ENCODE measurements around the gene NFATC4. TPM values are rescaled to one million over a fixed set of nuclear protein-coding genes. Genes with fewer than 3 reads are reported as not detected.

Gene NFATC4
- total RNA-seq, 1 donor from 2014 or later: 11.4 TPM

GRCh38 chr14:24422694-24423601, 55.0 kb downstream of the NFATC4 start:
- no peak for DNase-seq
- TF ChIP-seq, protein P1, sequence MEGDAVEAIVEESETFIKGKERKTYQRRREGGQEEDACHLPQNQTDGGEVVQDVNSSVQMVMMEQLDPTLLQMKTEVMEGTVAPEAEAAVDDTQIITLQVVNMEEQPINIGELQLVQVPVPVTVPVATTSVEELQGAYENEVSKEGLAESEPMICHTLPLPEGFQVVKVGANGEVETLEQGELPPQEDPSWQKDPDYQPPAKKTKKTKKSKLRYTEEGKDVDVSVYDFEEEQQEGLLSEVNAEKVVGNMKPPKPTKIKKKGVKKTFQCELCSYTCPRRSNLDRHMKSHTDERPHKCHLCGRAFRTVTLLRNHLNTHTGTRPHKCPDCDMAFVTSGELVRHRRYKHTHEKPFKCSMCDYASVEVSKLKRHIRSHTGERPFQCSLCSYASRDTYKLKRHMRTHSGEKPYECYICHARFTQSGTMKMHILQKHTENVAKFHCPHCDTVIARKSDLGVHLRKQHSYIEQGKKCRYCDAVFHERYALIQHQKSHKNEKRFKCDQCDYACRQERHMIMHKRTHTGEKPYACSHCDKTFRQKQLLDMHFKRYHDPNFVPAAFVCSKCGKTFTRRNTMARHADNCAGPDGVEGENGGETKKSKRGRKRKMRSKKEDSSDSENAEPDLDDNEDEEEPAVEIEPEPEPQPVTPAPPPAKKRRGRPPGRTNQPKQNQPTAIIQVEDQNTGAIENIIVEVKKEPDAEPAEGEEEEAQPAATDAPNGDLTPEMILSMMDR (IDR thresholded peaks at IDR 0.05; ENCODE audit: partially characterized antibody, unreplicated experiment): no peak
- Mint-ChIP-seq H3K36me3 (ENCODE audit: unreplicated experiment) (no peaks in the 10 kb centered on the region), H3K27ac (ENCODE audit: unreplicated experiment) (no peak overlapping the region), H3K4me3 (ENCODE audit: unreplicated experiment) (no peak overlapping the region), H3K4me1 (ENCODE audit: low read depth, unreplicated experiment) (no peaks in the 10 kb centered on the region), H3K9me3 (ENCODE audit: unreplicated experiment) (no peaks in the 10 kb centered on the region), H3K27me3 (ENCODE audit: unreplicated experiment) (peaks cover 4% of the 10 kb centered on the region)

DNA sequence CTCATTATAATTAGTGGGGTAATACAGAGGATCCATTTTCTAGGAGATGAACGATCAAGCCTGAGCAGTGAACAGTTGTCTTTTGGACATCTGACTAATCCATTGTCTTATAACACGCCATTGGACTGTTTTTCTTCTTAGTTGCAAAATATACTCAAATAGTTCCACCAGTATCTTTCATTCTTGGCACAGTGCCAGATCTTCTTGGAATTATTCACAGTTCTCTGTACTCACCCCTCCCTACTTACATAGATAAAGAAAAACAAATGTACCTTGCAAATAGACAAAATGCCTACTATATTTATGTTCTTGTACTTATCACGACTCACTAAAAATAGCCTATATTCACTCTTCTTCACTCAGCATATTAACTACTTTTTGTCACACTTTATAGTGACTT, 57.7 kb downstream of the NFATC4 start:
- Mint-ChIP-seq H3K4me1 (ENCODE audit: low read depth, unreplicated experiment) (no peaks in the 10 kb centered on the region), H3K27ac (ENCODE audit: unreplicated experiment) (no peak overlapping the region), H3K9me3 (ENCODE audit: unreplicated experiment) (no peaks in the 10 kb centered on the region), H3K36me3 (ENCODE audit: unreplicated experiment) (no peaks in the 10 kb centered on the region), H3K4me3 (ENCODE audit: unreplicated experiment) (no peak overlapping the region), H3K27me3 (ENCODE audit: unreplicated experiment) (no peaks in the 10 kb centered on the region)
- TF ChIP-seq, protein P1 (IDR thresholded peaks at IDR 0.05; ENCODE audit: partially characterized antibody, unreplicated experiment): no peak
- DNase-seq: no peak

GRCh38 chr14:24426150-24426911, 58.3 kb downstream of the NFATC4 start:
- no peak for DNase-seq
- Mint-ChIP-seq H3K27ac (ENCODE audit: unreplicated experiment) (no peak overlapping the region), H3K27me3 (ENCODE audit: unreplicated experiment) (no peaks in the 10 kb centered on the region), H3K9me3 (ENCODE audit: unreplicated experiment) (no peaks in the 10 kb centered on the region), H3K4me3 (ENCODE audit: unreplicated experiment) (no peak overlapping the region), H3K4me1 (ENCODE audit: low read depth, unreplicated experiment) (no peaks in the 10 kb centered on the region), H3K36me3 (ENCODE audit: unreplicated experiment) (no peaks in the 10 kb centered on the region)
- TF ChIP-seq, protein P1 (IDR thresholded peaks at IDR 0.05; ENCODE audit: partially characterized antibody, unreplicated experiment): no peak

DNA sequence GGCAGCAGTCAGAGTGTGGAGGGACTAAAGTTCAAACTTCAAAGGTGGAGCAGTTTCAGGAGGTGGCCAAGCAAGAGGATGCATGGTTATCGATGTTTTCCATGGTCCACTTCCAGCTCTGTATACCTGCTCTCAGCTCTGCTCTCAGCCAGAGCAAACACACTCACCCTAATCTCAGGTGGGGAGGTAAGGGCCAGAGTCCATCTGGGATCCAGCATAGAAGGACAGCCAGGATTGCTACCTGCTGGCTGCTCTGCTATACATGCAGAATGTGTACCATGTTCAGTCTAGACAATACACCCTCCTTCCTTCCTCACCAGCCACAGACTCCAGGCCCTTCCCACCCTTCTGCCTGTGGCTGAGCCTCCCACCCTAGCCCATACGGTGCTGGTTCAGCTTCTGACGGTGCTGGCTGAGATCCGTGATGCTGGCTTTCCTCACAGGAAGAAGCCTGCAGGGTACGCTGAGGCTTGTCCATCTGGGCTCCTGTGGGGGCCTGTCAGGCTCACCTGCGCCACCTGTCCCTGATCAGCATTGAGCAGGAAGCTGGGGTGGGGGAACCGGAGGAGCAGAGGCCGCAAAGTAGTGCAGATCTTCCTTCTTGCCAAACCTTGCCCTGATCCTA, 59.0 kb downstream of the NFATC4 start:
- Mint-ChIP-seq H3K9me3 (ENCODE audit: unreplicated experiment) (no peaks in the 10 kb centered on the region), H3K36me3 (ENCODE audit: unreplicated experiment) (no peaks in the 10 kb centered on the region), H3K4me3 (ENCODE audit: unreplicated experiment) (no peak overlapping the region), H3K4me1 (ENCODE audit: low read depth, unreplicated experiment) (no peaks in the 10 kb centered on the region), H3K27me3 (ENCODE audit: unreplicated experiment) (no peaks in the 10 kb centered on the region), H3K27ac (ENCODE audit: unreplicated experiment) (no peak overlapping the region)
- DNase-seq: no peak
- TF ChIP-seq, protein P1 (IDR thresholded peaks at IDR 0.05; ENCODE audit: partially characterized antibody, unreplicated experiment): no peak

Data from glutamatergic neuron (in vitro differentiated cells).